Prostate gland (tissue), 2 donors: ENCODE results near the gene DVL1. TPM values are rescaled to one million over a fixed set of nuclear protein-coding genes. Genes with fewer than 3 reads are reported as not detected.
A peak's percentile ranks its signal among the peaks of the same experiment; 100 is the strongest.

Source experiments
- DNase-seq: peaks from one replicate; pipeline ENCODE4 v3.0.0-alpha.2; 2019; ENCODE audit warnings: low spot score
- H3K27ac ChIP-seq, 2 donors: fragments of 200-600 bp; sonication (generic); 2 replicates each; pipeline ENCODE4 v1.5.1; 2017 to 2019
- H3K27me3 ChIP-seq: fragments of 200-600 bp; sonication (generic); replicated peaks from 2 replicates; pipeline ENCODE4 v1.5.1; 2019; ENCODE audit not compliant: insufficient read depth
- H3K36me3 ChIP-seq, 2 donors: fragments of 200-600 bp; sonication (generic); 1 replicate in 1 of 2; 2 replicates in 1 of 2; pipeline versions ENCODE4 v1.5.1 to v1.8.1; 2017 to 2019
- H3K4me1 ChIP-seq: fragments of 200-600 bp; sonication (generic); replicated peaks from 2 replicates; pipeline ENCODE4 v1.5.1; 2019
- H3K4me3 ChIP-seq, 2 donors: fragments of 200-600 bp; sonication (generic); 2 replicates each; pipeline ENCODE4 v1.5.1; 2017 to 2019
- H3K9me3 ChIP-seq: fragments of 200-600 bp; sonication (generic); 2 replicates; pipeline ENCODE4 v1.5.1; 2017
- CTCF ChIP-seq, 4 experiments: fragments of 200-600 bp in 2 of 4; fragments of 450-650 bp in 2 of 4; sonication (generic) in 2 of 4; IDR thresholded peaks; 1 replicate in 3 of 4; 2 replicates in 1 of 4; pipeline ENCODE4 v1.5.1; 2016 to 2019; ENCODE audit warnings: antibody characterized with exemption in 4 of 4, mild to moderate bottlenecking in 2 of 4, moderate library complexity in 2 of 4
- POLR2A ChIP-seq: fragments of 450-650 bp; IDR thresholded peaks from one replicate; pipeline ENCODE4 v1.6.1; 2016; ENCODE audit warnings: antibody characterized with exemption, mild to moderate bottlenecking
- POLR2AphosphoS5 ChIP-seq: sonication (generic); formaldehyde crosslinking; IDR thresholded peaks from one replicate; pipeline ENCODE4 v1.6.1; 2017; ENCODE audit warnings: antibody characterized with exemption
- WGBS: methylation state at CpG from one replicate; pipeline ENCODE4 v1.1.5; 2018; 5-methylcytosine and 5-hydroxymethylcytosine counted together
- intact Hi-C: fragments of 100-400 bp; cut with DNase I; formaldehyde crosslinking; loops from one replicate; pipeline ENCODE4 v1.14.2; 2022
- total RNA-seq, 2 donors: library from RNA; depleted of rRNA; stranded (reverse); fragments of >200 nt; gene quantifications; one replicate each; pipeline ENCODE4 v1.1.0, GENCODE V29; 2016

DVL1 gene
- total RNA-seq, 2 donors from 2014 or later: 70.5 to 165 TPM

DNA sequence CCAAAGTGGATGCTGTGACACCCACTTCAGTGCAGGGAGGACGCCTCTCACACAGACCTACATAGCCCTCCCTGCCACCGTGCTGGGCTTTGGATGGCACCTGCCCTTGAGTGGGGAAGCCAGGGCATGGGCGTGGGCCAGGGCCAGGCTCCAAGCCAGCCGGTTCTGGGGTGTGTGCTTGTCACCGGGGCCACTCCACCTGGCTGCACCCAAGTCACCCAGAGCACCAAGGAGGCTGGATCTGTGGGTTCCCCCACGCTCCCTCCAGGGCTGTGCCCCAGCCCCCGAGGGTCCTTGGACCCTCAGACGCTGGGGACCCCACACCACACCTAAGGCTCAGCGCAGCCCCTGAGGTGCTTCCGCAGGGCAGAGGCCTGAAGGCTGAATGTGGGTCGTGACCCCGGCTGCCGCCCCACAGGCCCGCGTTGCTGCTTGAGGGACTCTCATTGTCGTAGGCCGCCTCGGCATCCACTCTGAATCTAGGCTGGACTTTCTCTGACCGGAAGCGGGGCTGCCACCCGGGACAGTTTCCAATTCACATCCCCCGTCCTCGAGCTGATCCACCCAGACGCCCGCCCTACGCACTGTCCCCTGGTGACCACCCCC is 7.7 kb upstream of the DVL1 start:
- H3K4me3 ChIP-seq: peak overlapping the region; percentile 30 to 37
- DNase-seq: no peak
- peak overlapping the region; percentile 72 to 83 for H3K27ac ChIP-seq

DNA sequence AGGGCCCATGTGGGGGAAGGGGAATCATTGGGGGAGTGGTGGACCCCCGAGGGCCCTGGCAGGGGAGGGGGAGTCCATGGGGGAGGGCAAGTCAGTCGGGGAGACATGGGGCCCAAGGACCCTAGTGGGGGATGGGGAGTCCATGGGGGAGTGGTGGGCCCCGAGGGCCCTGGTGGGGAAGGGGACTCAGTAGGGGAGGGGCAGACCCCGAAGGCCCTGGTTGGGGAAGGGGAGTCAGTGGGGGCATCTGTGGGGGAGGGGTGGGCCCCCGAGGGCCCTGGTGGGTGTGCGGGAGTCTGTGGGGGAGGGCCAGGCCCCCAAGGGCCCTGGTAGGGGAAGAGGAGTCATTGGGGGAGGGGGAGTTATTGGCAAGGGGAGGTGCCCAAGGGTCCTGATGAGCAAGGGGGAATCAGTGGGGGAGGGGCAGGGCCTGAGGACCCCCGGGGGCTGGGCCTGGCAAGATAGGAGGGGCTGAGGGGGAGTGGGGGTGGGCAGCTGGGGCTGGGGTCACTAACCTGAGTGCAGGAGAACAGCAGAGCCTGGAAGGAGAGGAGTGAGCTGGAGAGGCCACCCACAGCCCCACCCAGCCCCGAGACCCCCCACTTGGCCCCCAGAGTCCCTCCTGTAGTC is 7.1 kb upstream of the DVL1 start:
- DNase-seq: no peak
- 33% methylated on average over 8 of the region's 8 CpGs for WGBS
- TF ChIP-seq CTCF (IDR thresholded peaks at IDR 0.05) (no peak), POLR2A (no peak), POLR2AphosphoS5 (no peak)
- Histone ChIP-seq H3K27ac (peak overlapping the region; percentile 72 to 83), H3K9me3 (no peaks in the 10 kb centered on the region), H3K36me3 (no peaks in the 10 kb centered on the region), H3K4me1 (no peaks in the 10 kb centered on the region), H3K4me3 (peak overlapping the region; percentile 30 to 37), H3K27me3 (no peaks in the 10 kb centered on the region)
- intact Hi-C loops: no loop called here

More for the DNA sequence above, 7.7 kb upstream of the DVL1 start:
- no peaks in the 10 kb centered on the region for H3K27me3 ChIP-seq
- no peaks in the 10 kb centered on the region for H3K36me3 ChIP-seq
- H3K9me3 ChIP-seq: no peaks in the 10 kb centered on the region
- no peaks in the 10 kb centered on the region for H3K4me1 ChIP-seq
- TF ChIP-seq CTCF (IDR thresholded peaks at IDR 0.05) (no peak), POLR2AphosphoS5 (no peak), POLR2A (no peak)
- WGBS: 34% methylated on average over 21 of the region's 26 CpGs
- intact Hi-C loops: no loop called here

- under 1% methylated on average over 15 of the region's 52 CpGs for WGBS
- H3K9me3 ChIP-seq: no peaks in the 10 kb centered on the region
- no peak overlapping the region for H3K27ac ChIP-seq
- intact Hi-C loops: no loop called here
- TF ChIP-seq POLR2A (no peak), CTCF (IDR thresholded peaks at IDR 0.05) (no peak), POLR2AphosphoS5 (no peak)
- peak overlapping the region; percentile 8 to 16 for H3K4me3 ChIP-seq
- H3K4me1 ChIP-seq: no peaks in the 10 kb centered on the region
- no peaks in the 10 kb centered on the region for H3K27me3 ChIP-seq
- DNase-seq: no peak
- no peaks in the 10 kb centered on the region for H3K36me3 ChIP-seq
Measured at GRCh38 chr1:1355416-1355815, 6.2 kb upstream of the DVL1 start.

GRCh38 chr1:1354271-1355247 is 5.3 kb upstream of the DVL1 start:
- no peak for DNase-seq
- TF ChIP-seq POLR2AphosphoS5: no peak
- no peak for TF ChIP-seq CTCF (IDR thresholded peaks at IDR 0.05)
- no peak for TF ChIP-seq POLR2A
- H3K9me3 ChIP-seq: no peaks in the 10 kb centered on the region
- 59% methylated on average over 59 of the region's 116 CpGs for WGBS
- intact Hi-C loops: no loop called here
- no peak overlapping the region for H3K4me3 ChIP-seq
- no peaks in the 10 kb centered on the region for H3K36me3 ChIP-seq
- no peaks in the 10 kb centered on the region for H3K27me3 ChIP-seq
- H3K27ac ChIP-seq: no peak overlapping the region
- no peaks in the 10 kb centered on the region for H3K4me1 ChIP-seq
